ENCODE results near the gene NPM1. TPM values are rescaled to one million over a fixed set of nuclear protein-coding genes. Genes with fewer than 3 reads are reported as not detected.

Gene NPM1
- total RNA-seq, 1 experiment from 2014 or later, result 3,530 TPM

DNA sequence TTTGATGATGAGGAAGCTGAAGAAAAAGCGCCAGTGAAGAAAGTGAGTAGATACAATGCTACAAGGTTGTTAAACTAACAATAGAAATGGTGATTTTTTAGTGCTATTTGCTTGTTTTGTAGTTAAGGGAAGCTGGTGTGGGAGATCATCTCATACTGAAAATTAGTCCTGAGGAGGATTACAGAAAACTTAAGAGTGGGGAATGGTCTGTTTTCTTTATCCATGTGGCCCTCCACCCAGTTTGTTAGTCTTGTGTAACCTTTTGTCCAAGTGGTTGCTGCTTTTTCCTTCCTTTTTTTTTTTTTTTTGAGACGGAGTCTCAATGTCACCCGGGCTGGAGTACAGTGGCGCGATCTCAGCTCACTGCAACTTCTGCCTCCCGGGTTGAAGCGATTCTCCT lies 12.5 kb downstream of the NPM1 start:
- H3K27me3 Mint-ChIP-seq (ENCODE audit: low read depth), result no peaks in the 10 kb centered on the region
- no peak for DNase-seq (ENCODE audit: low spot score)
- ATAC-seq, result no peak
- TF ChIP-seq, protein P1, sequence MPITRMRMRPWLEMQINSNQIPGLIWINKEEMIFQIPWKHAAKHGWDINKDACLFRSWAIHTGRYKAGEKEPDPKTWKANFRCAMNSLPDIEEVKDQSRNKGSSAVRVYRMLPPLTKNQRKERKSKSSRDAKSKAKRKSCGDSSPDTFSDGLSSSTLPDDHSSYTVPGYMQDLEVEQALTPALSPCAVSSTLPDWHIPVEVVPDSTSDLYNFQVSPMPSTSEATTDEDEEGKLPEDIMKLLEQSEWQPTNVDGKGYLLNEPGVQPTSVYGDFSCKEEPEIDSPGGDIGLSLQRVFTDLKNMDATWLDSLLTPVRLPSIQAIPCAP (CRISPR knock-in tag; IDR thresholded peaks at IDR 0.05), result no peak
- TF ChIP-seq RORB (CRISPR knock-in tag; IDR thresholded peaks at IDR 0.05) (no peak), HMGA2 (CRISPR knock-in tag; IDR thresholded peaks at IDR 0.05) (no peak), SP1 (CRISPR knock-in tag; conservative IDR thresholded peaks at IDR 0.05) (no peak), MLX (CRISPR knock-in tag; IDR thresholded peaks at IDR 0.05) (no peak), E2F4 (CRISPR knock-in tag; IDR thresholded peaks at IDR 0.05; ENCODE audit: borderline replicate concordance, low read depth) (no peak), FOXK1 (CRISPR knock-in tag; IDR thresholded peaks at IDR 0.05) (no peak), EMX1 (CRISPR knock-in tag; IDR thresholded peaks at IDR 0.05) (no peak), TP53 (CRISPR knock-in tag; IDR thresholded peaks at IDR 0.05) (no peak), CTCF (IDR thresholded peaks at IDR 0.05) (no peak), RELA (CRISPR knock-in tag; IDR thresholded peaks at IDR 0.05; ENCODE audit: borderline replicate concordance) (no peak), ATF1 (CRISPR knock-in tag; IDR thresholded peaks at IDR 0.05) (no peak), ZNF423 (CRISPR knock-in tag; IDR thresholded peaks at IDR 0.05) (no peak)
- TF ChIP-seq, protein P2, sequence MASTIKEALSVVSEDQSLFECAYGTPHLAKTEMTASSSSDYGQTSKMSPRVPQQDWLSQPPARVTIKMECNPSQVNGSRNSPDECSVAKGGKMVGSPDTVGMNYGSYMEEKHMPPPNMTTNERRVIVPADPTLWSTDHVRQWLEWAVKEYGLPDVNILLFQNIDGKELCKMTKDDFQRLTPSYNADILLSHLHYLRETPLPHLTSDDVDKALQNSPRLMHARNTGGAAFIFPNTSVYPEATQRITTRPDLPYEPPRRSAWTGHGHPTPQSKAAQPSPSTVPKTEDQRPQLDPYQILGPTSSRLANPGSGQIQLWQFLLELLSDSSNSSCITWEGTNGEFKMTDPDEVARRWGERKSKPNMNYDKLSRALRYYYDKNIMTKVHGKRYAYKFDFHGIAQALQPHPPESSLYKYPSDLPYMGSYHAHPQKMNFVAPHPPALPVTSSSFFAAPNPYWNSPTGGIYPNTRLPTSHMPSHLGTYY (CRISPR knock-in tag; IDR thresholded peaks at IDR 0.05), result no peak
- TF ChIP-seq, protein P3, sequence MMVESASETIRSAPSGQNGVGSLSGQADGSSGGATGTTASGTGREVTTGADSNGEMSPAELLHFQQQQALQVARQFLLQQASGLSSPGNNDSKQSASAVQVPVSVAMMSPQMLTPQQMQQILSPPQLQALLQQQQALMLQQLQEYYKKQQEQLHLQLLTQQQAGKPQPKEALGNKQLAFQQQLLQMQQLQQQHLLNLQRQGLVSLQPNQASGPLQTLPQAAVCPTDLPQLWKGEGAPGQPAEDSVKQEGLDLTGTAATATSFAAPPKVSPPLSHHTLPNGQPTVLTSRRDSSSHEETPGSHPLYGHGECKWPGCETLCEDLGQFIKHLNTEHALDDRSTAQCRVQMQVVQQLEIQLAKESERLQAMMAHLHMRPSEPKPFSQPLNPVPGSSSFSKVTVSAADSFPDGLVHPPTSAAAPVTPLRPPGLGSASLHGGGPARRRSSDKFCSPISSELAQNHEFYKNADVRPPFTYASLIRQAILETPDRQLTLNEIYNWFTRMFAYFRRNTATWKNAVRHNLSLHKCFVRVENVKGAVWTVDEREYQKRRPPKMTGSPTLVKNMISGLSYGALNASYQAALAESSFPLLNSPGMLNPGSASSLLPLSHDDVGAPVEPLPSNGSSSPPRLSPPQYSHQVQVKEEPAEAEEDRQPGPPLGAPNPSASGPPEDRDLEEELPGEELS (CRISPR knock-in tag; IDR thresholded peaks at IDR 0.05), result no peak
- TF ChIP-seq, protein P4, sequence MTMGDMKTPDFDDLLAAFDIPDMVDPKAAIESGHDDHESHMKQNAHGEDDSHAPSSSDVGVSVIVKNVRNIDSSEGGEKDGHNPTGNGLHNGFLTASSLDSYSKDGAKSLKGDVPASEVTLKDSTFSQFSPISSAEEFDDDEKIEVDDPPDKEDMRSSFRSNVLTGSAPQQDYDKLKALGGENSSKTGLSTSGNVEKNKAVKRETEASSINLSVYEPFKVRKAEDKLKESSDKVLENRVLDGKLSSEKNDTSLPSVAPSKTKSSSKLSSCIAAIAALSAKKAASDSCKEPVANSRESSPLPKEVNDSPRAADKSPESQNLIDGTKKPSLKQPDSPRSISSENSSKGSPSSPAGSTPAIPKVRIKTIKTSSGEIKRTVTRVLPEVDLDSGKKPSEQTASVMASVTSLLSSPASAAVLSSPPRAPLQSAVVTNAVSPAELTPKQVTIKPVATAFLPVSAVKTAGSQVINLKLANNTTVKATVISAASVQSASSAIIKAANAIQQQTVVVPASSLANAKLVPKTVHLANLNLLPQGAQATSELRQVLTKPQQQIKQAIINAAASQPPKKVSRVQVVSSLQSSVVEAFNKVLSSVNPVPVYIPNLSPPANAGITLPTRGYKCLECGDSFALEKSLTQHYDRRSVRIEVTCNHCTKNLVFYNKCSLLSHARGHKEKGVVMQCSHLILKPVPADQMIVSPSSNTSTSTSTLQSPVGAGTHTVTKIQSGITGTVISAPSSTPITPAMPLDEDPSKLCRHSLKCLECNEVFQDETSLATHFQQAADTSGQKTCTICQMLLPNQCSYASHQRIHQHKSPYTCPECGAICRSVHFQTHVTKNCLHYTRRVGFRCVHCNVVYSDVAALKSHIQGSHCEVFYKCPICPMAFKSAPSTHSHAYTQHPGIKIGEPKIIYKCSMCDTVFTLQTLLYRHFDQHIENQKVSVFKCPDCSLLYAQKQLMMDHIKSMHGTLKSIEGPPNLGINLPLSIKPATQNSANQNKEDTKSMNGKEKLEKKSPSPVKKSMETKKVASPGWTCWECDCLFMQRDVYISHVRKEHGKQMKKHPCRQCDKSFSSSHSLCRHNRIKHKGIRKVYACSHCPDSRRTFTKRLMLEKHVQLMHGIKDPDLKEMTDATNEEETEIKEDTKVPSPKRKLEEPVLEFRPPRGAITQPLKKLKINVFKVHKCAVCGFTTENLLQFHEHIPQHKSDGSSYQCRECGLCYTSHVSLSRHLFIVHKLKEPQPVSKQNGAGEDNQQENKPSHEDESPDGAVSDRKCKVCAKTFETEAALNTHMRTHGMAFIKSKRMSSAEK (CRISPR knock-in tag; IDR thresholded peaks at IDR 0.05; ENCODE audit: borderline replicate concordance), result no peak
- TF ChIP-seq, protein P5, sequence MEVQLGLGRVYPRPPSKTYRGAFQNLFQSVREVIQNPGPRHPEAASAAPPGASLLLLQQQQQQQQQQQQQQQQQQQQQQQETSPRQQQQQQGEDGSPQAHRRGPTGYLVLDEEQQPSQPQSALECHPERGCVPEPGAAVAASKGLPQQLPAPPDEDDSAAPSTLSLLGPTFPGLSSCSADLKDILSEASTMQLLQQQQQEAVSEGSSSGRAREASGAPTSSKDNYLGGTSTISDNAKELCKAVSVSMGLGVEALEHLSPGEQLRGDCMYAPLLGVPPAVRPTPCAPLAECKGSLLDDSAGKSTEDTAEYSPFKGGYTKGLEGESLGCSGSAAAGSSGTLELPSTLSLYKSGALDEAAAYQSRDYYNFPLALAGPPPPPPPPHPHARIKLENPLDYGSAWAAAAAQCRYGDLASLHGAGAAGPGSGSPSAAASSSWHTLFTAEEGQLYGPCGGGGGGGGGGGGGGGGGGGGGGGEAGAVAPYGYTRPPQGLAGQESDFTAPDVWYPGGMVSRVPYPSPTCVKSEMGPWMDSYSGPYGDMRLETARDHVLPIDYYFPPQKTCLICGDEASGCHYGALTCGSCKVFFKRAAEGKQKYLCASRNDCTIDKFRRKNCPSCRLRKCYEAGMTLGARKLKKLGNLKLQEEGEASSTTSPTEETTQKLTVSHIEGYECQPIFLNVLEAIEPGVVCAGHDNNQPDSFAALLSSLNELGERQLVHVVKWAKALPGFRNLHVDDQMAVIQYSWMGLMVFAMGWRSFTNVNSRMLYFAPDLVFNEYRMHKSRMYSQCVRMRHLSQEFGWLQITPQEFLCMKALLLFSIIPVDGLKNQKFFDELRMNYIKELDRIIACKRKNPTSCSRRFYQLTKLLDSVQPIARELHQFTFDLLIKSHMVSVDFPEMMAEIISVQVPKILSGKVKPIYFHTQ (CRISPR knock-in tag; IDR thresholded peaks at IDR 0.05), result no peak
- ChIA-PET CTCF (interaction anchor here (0.6 kb wide), 1 partner anchor 531 kb away, joined by 4 read pairs; no protein-coding TSS in a partner anchor), POLR2A (interaction anchor here (0.7 to 0.9 kb wide), 2 partner anchors 11 to 555 kb away, joined by 3 read pairs; no protein-coding TSS in a partner anchor)
- H3K27ac Mint-ChIP-seq, result peak overlapping the region; percentile 71
- H3K36me3 Mint-ChIP-seq, result peaks cover 77% of the 10 kb centered on the region
- peaks cover 4% of the 10 kb centered on the region; the same call in 1 of the 2 replicates for H3K9me3 Mint-ChIP-seq
- no peak overlapping the region for H3K4me3 Mint-ChIP-seq
- H3K4me1 Mint-ChIP-seq, result peaks cover 52% of the 10 kb centered on the region
